ENCODE measurements around the gene CDH3. TPM values are rescaled to one million over a fixed set of nuclear protein-coding genes. Genes with fewer than 3 reads are reported as not detected.

CDH3 gene
- total RNA-seq, 3 donors from 2014 or later (not counting 1 experiment from before 2014, with no cell fraction given), result 0.79 to 0.92 TPM; not detected in 1

- DNase-seq (no peak), ATAC-seq (no peak)
- 98% methylated on average over 4 of the region's 4 CpGs for WGBS (ENCODE audit: insufficient coverage)
- Histone ChIP-seq H3K27me3 (ENCODE audit: control insufficient read depth, insufficient read depth, low read length) (no peaks in the 10 kb centered on the region), H3K36me3 (ENCODE audit: control insufficient read depth, insufficient read depth, low read length) (no peaks in the 10 kb centered on the region), H3K4me3 (ENCODE audit: low read length) (no peak overlapping the region), H3K27ac (ENCODE audit: low read length) (no peak overlapping the region), H3K9me3 (ENCODE audit: control insufficient read depth, insufficient read depth, low read length) (no peaks in the 10 kb centered on the region), H3K4me1 (ENCODE audit: control insufficient read depth, insufficient read depth, low read length) (no peaks in the 10 kb centered on the region)
- intact Hi-C loops (cut with micrococcal nuclease), result no loop called here
- Mint-ChIP-seq H3K36me3 (no peaks in the 10 kb centered on the region), H3K27me3 (ENCODE audit: low read depth in 2 of 2) (peaks cover 0 to 6% of the 10 kb centered on the region in 2 donors), H3K4me1 (no peaks in the 10 kb centered on the region), H3K4me3 (no peak overlapping the region), H3K9me3 (no peaks in the 10 kb centered on the region), H3K27ac (no peak overlapping the region)
- no peak for TF ChIP-seq CTCF (IDR thresholded peaks at IDR 0.05)
Measured at GRCh38 chr16:68717684-68718083, 72.6 kb downstream of the CDH3 start.

- no peaks in the 10 kb centered on the region for H3K4me1 ChIP-seq (ENCODE audit: control insufficient read depth, insufficient read depth, low read length)
- H3K4me3 ChIP-seq (ENCODE audit: low read length), result no peak overlapping the region
- no peak for TF ChIP-seq CTCF (IDR thresholded peaks at IDR 0.05)
- ATAC-seq (no peak), DNase-seq (no peak)
- Mint-ChIP-seq H3K4me1 (no peaks in the 10 kb centered on the region), H3K27ac (no peak overlapping the region), H3K9me3 (no peaks in the 10 kb centered on the region), H3K4me3 (no peak overlapping the region), H3K36me3 (no peaks in the 10 kb centered on the region), H3K27me3 (ENCODE audit: low read depth in 2 of 2) (peaks cover 0 to 4% of the 10 kb centered on the region in 2 donors)
- no peaks in the 10 kb centered on the region for H3K9me3 ChIP-seq (ENCODE audit: control insufficient read depth, insufficient read depth, low read length)
- H3K36me3 ChIP-seq (ENCODE audit: control insufficient read depth, insufficient read depth, low read length), result no peaks in the 10 kb centered on the region
- no peaks in the 10 kb centered on the region for H3K27me3 ChIP-seq (ENCODE audit: control insufficient read depth, insufficient read depth, low read length)
- WGBS (ENCODE audit: insufficient coverage), result 98% methylated on average over 8 of the region's 9 CpGs
- no peak overlapping the region for H3K27ac ChIP-seq (ENCODE audit: low read length)
- intact Hi-C loops (cut with micrococcal nuclease), result no loop called here
Measured at GRCh38 chr16:68718590-68718989, 73.5 kb downstream of the CDH3 start.

GRCh38 chr16:68719993-68720489 lies 74.9 kb downstream of the CDH3 start:
- no peak overlapping the region for H3K27ac ChIP-seq (ENCODE audit: low read length)
- ATAC-seq, result no peak
- intact Hi-C loops (cut with micrococcal nuclease), result no loop called here
- Mint-ChIP-seq H3K27me3 (ENCODE audit: low read depth in 2 of 2) (no peaks in the 10 kb centered on the region), H3K27ac (no peak overlapping the region), H3K4me3 (no peak overlapping the region), H3K9me3 (no peaks in the 10 kb centered on the region), H3K4me1 (no peaks in the 10 kb centered on the region), H3K36me3 (no peaks in the 10 kb centered on the region)
- TF ChIP-seq CTCF (IDR thresholded peaks at IDR 0.05), result no peak
- no peaks in the 10 kb centered on the region for H3K36me3 ChIP-seq (ENCODE audit: control insufficient read depth, insufficient read depth, low read length)
- H3K9me3 ChIP-seq (ENCODE audit: control insufficient read depth, insufficient read depth, low read length), result no peaks in the 10 kb centered on the region
- WGBS (ENCODE audit: insufficient coverage), result 11% methylated on average over 1 of the region's 2 CpGs
- H3K27me3 ChIP-seq (ENCODE audit: control insufficient read depth, insufficient read depth, low read length), result no peaks in the 10 kb centered on the region
- no peaks in the 10 kb centered on the region for H3K4me1 ChIP-seq (ENCODE audit: control insufficient read depth, insufficient read depth, low read length)
- DNase-seq, result no peak
- H3K4me3 ChIP-seq (ENCODE audit: low read length), result no peak overlapping the region
